ENCODE data around the gene STK39. TPM values are rescaled to one million over a fixed set of nuclear protein-coding genes. Genes with fewer than 3 reads are reported as not detected.
"Not testable (repeated sequence)": the region's sequence is repeated elsewhere in the genome, so short reads cannot be mapped to it uniquely, and the experiment has no call there.

STK39 gene
- total RNA-seq, 1 donor from 2014 or later, result 29.6 TPM

DNA sequence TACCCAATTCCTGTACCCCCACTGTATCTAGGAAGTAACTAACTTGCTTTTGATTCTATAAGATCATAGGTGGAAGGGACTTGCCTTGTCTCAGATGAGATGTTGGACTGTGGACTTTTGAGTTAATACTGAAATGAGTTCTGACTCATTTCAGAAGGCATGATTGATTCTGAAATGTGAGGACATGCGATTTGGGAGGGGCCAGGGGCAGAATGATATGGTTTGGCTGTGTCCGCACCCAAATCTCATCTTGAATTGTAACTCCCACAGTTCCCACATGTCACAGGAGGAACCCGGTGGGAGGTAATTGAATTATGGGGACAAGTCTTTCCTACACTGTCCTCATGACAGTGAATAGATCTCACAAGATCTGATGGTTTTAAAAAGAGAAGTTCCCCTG, 165.9 kb downstream of the STK39 start:
- ATAC-seq, result not testable (repeated sequence)

DNA sequence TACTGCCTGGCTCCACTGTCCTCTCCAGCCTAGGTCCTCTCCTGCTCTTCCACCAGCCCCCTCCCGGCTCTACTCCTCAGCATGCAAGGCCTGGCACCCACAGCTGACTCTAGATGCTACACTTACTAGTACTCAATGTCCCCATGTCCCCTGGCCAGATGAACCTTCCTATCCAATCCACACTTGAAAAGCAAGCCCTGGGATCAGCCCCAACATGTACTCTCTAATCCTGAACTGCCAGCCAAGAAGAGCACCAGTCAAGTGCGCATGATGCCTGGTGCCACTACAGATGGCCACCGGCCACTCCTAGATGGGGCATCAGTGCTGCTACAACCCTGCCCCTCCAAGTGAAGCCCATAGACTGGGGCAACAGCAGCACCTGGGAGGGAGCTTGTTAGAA, 168.2 kb downstream of the STK39 start:
- ATAC-seq, result no peak

DNA sequence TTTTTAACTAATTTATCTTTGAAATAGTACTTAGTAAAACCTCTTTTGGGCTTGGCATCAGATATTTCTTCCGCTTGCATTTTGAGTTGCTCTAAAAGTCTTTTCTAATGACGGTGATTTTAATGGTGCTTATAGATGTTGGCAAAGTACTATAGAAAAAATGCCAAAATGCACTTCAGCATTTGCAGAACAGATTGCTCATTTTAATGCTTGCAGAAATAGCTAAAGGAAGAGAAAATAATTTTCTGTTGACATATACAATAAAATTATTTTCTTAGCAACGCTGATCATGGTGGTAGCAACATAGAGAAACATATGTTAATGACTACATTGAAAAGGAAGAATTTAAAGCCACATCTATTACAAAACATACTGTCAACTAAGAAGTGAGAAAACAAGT, 170.7 kb downstream of the STK39 start:
- ATAC-seq, result no peak

DNA sequence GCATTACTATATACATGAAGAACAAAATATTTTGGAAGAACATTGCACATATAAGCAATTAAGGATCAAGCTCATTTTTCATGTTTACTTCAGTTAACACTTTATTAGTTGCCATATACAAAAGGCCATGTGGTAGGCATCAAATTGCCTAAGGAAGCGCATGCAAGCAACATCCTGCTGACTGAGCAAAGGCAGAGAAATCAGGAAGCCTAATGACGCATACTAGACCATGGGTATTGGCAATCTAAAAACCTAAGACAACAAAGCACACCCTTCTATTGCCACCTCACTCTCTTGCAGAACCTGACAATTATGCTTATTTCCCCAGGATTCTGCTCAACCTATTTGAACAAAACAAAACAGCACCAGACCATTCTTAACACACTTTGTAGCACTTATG, 171.9 kb downstream of the STK39 start:
- peak; percentile 49 for ATAC-seq

- ATAC-seq, result no peak
Measured at GRCh38 chr2:168072626-168073303, 174.6 kb downstream of the STK39 start.

DNA sequence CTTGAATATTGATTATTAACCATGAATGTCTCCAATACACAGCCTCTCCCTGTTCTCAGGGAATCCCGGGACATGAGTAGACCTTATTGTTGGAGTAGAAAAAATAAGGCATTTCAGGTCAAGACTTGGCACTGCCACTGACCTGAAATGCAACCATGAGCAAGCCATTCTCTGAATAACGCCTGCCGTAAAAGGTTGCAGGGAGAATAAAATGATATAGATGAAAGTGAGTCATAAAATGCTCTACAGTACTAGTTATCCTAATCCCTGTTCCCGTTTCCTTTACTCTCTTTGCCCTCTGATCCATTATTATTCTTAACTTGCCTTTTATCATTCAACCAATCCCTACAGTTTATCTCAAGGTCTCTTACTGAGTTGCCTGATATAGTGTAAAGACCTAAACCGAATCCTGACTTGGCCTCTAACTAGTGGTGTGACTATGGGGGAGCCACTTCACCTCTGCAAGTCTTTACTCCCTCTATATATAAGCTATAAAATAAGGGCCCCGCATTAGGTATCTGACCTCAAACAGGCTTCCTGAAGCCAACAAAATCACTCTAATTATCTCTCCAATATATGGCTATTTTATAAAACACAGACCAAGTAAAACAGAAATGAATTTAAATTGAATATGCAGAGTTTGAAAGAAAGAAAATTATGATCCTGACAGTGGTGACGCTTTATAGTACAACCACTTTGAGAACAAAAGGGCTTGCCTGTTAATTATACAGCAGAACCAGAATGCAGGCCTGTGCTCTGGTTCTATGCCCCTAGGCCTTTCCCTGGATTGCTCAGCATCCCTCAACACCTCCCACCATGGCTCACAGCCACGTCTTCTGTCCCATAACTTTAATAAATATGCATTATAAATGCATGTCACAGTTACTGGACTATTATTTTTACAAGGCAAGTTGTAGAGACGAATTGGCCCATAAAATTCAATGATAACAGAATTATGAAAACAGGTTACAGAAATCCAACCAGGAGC, 183.1 kb downstream of the STK39 start:
- ATAC-seq, result no peak

GRCh38 chr2:168062936-168063335, 184.5 kb downstream of the STK39 start:
- no peak for ATAC-seq

DNA sequence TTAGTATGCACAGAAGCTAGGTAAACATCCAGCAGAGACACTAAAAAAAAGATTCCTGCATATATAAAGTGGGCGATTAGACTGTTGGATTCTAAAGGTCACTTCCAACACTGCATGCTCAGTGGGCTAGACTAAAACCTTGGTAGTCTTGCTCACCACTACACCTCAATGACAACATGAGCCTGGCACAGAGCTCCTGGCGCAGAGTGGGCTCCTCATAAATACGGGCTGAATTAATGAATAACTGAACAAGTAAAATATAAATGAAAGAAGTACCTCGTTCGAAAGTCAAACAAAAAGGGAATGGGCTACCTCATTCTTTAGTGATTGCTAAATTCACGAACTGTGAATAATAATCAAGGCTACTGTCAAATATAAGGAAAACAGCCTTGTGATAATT, 185.3 kb downstream of the STK39 start:
- ATAC-seq, result no peak

GRCh38 chr2:168060986-168061750, 186.2 kb downstream of the STK39 start:
- ATAC-seq, result no peak

DNA sequence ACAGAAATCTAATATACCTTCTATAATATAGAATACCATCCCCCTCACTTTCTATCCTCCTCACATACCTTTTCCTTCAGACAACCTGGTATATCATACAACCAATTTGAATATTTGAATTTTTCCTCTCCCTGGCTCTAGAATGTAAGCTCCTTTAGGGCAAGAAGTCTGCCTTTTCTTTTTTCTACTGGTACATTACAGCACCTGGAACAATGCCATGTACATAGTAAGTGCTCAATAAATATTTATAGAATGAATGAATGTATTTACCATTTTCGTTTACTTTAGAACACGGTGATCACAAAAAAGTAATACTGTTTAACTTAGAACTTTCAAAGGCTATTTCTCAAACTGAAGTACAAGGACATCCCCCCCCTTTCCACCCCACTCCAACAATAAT, 187.6 kb downstream of the STK39 start:
- no peak for ATAC-seq

DNA sequence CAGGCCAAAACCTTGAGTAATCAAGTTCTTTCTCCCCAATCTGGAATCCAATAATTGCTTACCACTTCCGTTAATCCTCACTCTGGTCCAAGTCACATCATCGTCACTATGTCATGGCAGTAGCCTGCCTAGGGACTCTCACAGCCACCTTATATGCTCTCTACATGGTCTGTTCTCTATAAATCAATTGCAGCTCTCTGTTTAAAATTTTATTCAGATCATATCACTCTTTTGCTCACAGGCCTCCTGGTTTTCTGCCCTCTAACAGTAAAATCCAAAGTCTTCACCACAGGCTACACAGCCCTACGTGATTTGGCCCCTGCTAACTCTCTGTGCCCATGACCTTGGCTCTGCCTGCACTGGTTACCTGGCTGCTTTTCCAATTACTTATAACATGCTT, 188.7 kb downstream of the STK39 start:
- ATAC-seq, result no peak

- no peak for ATAC-seq
Measured at GRCh38 chr2:168056242-168056787, 191.1 kb downstream of the STK39 start.

DNA sequence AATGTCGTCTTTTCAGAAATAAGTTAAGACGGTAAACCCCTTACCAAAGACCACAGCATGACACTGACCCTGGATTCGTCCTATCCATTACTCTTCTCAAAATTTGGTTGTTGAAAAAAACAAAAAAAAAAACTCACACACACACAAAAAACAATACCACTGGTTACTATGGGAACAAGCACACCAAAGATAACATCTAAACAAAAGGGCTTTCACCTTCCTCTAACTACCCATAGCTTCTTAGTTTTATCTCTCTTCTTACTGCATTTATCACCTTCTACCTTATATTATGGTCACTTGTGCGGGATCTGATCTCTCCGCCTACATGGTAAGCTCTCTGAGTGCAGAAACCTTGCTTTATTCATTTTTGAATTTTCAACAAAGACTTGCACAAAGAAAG, 192.7 kb downstream of the STK39 start:
- no peak for ATAC-seq

GRCh38 chr2:168053676-168054075, 193.7 kb downstream of the STK39 start:
- ATAC-seq, result no peak

DNA sequence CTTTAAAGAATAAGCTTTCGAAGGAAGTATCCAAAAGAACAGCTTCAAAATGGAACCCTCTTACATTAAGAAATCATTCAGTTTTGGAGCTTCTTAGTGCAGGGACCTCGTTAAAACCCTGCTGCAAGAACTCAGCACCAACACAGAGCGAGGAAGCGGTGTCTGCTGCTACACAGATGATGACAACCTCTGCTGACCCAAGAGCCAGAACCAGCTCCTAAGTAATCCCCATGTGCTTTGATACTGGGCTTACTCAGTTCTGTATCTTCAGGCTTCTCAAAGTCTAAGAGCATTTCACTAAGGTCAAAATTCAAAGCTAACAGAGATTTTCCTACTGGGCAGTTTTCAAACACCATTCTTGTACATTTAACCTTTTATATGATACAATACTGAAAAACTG, 194.6 kb downstream of the STK39 start:
- no peak for ATAC-seq

DNA sequence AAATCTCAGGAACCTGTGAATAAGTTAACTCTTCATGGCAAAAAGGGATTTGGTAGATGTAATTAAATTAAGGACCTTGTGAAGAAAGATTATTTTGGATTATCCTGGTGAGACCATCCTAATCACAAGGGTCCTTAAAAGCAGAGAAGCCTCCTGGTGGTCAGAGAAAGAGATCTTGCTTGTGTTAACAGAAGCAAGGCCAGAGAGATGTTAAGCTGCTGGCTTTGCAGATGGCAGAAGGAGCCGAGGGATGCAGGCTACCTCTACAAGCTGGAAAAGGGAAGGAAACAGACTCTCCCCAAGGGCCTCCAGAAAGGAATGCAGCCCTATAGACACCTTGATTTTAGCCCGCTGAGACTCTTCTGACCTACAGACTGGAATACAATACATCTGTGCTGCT, 197.0 kb downstream of the STK39 start:
- no peak for ATAC-seq

- ATAC-seq, result no peak
Measured at GRCh38 chr2:168049609-168050008, 197.8 kb downstream of the STK39 start.

DNA sequence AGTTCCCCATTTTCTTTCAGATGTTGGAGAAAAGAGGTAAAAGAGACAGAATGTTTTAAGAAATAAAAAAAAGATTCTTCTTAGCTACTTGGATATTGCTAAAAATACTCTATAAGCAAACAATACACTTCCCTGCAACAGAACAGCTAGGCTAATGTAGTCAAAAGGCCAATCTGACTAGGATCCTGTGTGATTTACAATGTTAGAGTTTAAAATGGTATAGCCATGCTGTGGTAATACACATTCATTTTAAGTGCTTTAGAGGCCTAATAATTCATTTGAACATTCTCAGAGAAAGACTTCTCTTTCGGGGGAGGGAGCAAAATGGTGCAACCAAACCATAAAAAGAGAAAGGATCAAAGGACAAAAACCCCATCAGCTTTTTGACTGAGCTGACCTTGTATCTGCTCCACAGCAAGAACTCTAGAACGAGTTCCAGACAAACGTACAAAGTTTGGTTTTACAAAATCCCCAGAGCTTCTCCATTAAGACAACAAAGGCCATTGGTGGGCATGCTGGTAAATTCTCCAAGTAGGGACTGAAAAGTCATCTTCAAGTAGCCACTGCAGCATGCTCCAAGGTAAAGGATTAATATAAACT, 200.2 kb downstream of the STK39 start:
- no peak for ATAC-seq

- no peak for ATAC-seq
Measured at GRCh38 chr2:168044579-168044978, 202.8 kb downstream of the STK39 start.

DNA sequence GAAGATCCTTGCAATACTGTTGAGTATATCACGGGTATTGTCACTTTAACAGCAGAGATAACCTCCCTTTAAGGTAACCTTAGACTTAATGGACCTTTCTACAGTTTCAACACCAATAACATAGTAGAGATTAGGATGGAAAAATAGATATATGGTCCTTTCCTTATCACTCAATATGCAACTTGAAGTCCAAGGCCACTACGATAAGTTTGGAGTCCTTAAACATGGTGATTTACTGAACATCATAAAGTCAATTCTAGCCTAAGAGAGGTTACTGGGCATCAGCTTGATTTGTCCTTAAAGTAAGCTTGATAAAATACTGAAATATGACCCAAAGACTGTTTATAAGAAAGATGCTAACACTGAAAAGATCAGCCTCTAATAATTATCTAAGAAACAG, 203.2 kb downstream of the STK39 start:
- ATAC-seq, result no peak

- ATAC-seq, result not testable (repeated sequence)
Measured at GRCh38 chr2:168042127-168042824, 205.1 kb downstream of the STK39 start.

DNA sequence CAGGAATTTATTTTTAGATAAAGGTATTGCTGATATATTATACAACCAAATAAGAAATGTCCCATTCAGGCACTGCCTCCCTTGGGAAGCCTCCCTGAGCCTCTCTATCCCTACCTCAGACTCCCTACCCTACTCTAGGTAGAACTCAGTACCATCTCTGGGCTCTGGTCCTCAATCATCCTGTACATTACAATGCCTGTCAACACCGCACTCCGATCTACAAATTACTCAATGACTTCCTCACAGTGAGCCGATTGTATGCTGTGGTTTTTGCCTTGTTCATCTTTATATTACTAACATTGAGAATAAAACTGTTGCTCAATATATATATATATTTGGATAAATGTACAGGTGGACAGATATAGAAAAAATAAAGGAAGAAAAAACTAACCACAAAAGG, 207.5 kb downstream of the STK39 start:
- no peak for ATAC-seq
